Gastrocnemius medialis (tissue), 4 donors: ENCODE data around the gene LCLAT1. TPM values are rescaled to one million over a fixed set of nuclear protein-coding genes. Genes with fewer than 3 reads are reported as not detected.

Experiments
- ATAC-seq, 2 donors: fragments of 150-250 bp; one replicate each; pipeline ENCODE4 v1.9.1; 2016
- DNase-seq, 2 donors: peaks; one replicate each; pipeline ENCODE4 v3.0.0-alpha.2; 2019
- H3K27ac ChIP-seq, 4 donors: fragments of 200-600 bp; sonication (generic); 1 replicate in 1 of 4; 2 replicates in 3 of 4; pipeline ENCODE4 v1.5.1; 2016 to 2018; ENCODE audit warnings: mild to moderate bottlenecking in 2 of 4, moderate library complexity in 1 of 4
- H3K27me3 ChIP-seq, 3 donors: fragments of 200-600 bp; sonication (generic) in 2 of 3; 1 replicate in 1 of 3; 2 replicates in 2 of 3; pipeline versions ENCODE4 v1.5.1 to v1.6.0; 2016 to 2019; ENCODE audit warnings: mild to moderate bottlenecking in 1 of 3, moderate library complexity in 1 of 3
- H3K36me3 ChIP-seq, 2 donors: fragments of 200-600 bp; sonication (generic) in 1 of 2; one replicate each; pipeline ENCODE4 v1.5.1; 2017 to 2018
- H3K4me1 ChIP-seq, 2 donors: fragments of 200-600 bp; sonication (generic) in 1 of 2; one replicate each; pipeline ENCODE4 v1.5.1; 2016 to 2017; ENCODE audit warnings: mild to moderate bottlenecking in 2 of 2
- H3K4me3 ChIP-seq, 4 donors: fragments of 200-600 bp; sonication (generic) in 3 of 4; 1 replicate in 1 of 4; 2 replicates in 3 of 4; pipeline ENCODE4 v1.5.1; 2016 to 2019; ENCODE audit warnings: mild to moderate bottlenecking in 2 of 4
- H3K9me3 ChIP-seq, 3 donors: fragments of 200-600 bp; sonication (generic) in 2 of 3; 1 replicate in 1 of 3; 2 replicates in 2 of 3; pipeline ENCODE4 v1.5.1; 2016 to 2019
- POLR2A ChIP-seq, 2 donors: fragments of 450-650 bp; IDR thresholded peaks; one replicate each; pipeline ENCODE4 v1.6.1; 2017; ENCODE audit warnings: antibody characterized with exemption in 2 of 2, mild to moderate bottlenecking in 2 of 2, moderate library complexity in 2 of 2
- in situ Hi-C, 4 donors: fragments of 200-750 bp; cut with MboI; loops; one replicate each; pipeline versions ENCODE4 v1.15.0 to v1.8.0; 2017; ENCODE audit warnings: low sequenced_read_pairs in 4 of 4
- intact Hi-C: fragments of 100-400 bp; cut with DNase I; formaldehyde crosslinking; loops from one replicate; pipeline ENCODE4 v1.15.1; 2023; ENCODE audit warnings: low total_unique reads
- total RNA-seq, 4 donors: library from RNA; depleted of rRNA; stranded (reverse); fragments of >200 nt; gene quantifications; one replicate each; pipeline versions ENCODE4 v1.1.0 to v1.2.3, GENCODE V29; 2016
- TF ChIP-seq, protein P1 (sequence below), 5 experiments: fragments of 450-650 bp in 3 of 5; fragments of 200-600 bp in 2 of 5; sonication (generic) in 2 of 5; IDR thresholded peaks in 4 of 5; conservative IDR thresholded peaks in 1 of 5; 1 replicate in 4 of 5; 2 replicates in 1 of 5; pipeline ENCODE4 v1.5.1; 2016 to 2019; ENCODE audit warnings: antibody characterized with exemption in 5 of 5, mild to moderate bottlenecking in 3 of 5, moderate library complexity in 3 of 5

Gene LCLAT1
- total RNA-seq, 4 donors from 2014 or later, result 4.3 to 14.5 (median 11.3) TPM

DNA sequence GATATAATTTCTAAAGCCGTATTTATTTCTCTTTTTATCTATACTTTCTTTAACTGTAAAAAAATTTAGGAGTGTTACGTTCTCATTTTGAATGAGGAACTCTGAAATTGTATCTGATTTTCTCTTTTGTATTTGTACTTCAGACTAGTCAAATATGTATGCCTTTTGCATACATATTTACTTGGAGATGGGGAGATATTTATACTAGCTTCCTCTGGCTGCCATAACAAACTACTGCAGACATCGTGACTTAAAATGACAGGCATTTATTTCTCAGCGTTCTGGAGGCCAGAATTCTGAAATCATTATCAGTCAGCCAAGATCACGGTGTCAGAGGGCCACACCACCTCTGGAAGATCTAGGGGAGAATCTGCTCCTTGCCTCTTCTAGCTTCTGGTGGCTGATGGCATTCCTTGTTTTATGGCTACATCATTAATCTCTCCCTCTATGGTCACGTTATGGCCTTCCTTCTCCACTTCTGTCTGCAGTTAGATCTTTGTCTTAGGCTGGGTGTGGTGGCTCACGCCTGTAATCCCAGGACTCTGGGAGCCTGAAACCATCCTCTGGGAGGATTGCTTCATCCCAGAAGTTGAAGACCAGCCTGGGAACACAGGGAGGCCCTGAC, 8.2 kb downstream of the LCLAT1 start:
- no peak for ATAC-seq
- intact Hi-C loops, result no loop called here

DNA sequence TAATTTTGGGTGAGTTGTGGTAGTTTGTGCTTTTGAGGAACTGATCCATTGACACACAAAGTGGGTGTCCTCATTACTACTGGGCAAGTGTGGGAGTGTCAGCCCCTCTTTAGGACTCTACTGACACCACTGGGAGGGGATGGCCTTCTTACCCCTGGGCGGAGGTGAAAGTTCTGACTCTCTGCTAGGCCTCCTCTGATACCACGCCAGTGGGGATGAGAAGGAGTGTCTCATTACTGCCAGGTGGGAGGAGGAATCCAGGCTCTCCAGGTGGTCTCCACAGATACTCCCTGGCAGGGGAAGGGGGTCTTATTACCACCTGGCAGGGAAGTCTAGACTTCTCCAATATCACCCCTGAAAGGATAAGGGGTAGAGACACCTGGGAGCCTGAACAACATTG, 9.1 kb downstream of the LCLAT1 start:
- DNase-seq (no peak), ATAC-seq (no peak)
- TF ChIP-seq, protein P1, sequence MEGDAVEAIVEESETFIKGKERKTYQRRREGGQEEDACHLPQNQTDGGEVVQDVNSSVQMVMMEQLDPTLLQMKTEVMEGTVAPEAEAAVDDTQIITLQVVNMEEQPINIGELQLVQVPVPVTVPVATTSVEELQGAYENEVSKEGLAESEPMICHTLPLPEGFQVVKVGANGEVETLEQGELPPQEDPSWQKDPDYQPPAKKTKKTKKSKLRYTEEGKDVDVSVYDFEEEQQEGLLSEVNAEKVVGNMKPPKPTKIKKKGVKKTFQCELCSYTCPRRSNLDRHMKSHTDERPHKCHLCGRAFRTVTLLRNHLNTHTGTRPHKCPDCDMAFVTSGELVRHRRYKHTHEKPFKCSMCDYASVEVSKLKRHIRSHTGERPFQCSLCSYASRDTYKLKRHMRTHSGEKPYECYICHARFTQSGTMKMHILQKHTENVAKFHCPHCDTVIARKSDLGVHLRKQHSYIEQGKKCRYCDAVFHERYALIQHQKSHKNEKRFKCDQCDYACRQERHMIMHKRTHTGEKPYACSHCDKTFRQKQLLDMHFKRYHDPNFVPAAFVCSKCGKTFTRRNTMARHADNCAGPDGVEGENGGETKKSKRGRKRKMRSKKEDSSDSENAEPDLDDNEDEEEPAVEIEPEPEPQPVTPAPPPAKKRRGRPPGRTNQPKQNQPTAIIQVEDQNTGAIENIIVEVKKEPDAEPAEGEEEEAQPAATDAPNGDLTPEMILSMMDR (IDR thresholded peaks at IDR 0.05 in 4 of 5, conservative IDR thresholded peaks at IDR 0.05 in 1 of 5), result no peak
- TF ChIP-seq POLR2A (IDR thresholded peaks at IDR 0.05), result no peak
- intact Hi-C loops, result no loop called here
- in situ Hi-C loops, result loop anchor here in 1 of 4 donors (25.0 kb wide), 1 partner anchor 219 kb away; the partner anchor contains the start of gene LBH
- H3K27ac ChIP-seq, result no peak overlapping the region
- no peaks in the 10 kb centered on the region for H3K9me3 ChIP-seq
- peaks cover 0 to 16% of the 10 kb centered on the region in 2 donors for H3K4me1 ChIP-seq
- no peak overlapping the region for H3K4me3 ChIP-seq
- no peaks in the 10 kb centered on the region for H3K27me3 ChIP-seq
- no peaks in the 10 kb centered on the region for H3K36me3 ChIP-seq

More for the DNA sequence above, 8.2 kb downstream of the LCLAT1 start:
- H3K27me3 ChIP-seq, result no peaks in the 10 kb centered on the region
- TF ChIP-seq POLR2A (IDR thresholded peaks at IDR 0.05), result no peak
- TF ChIP-seq, protein P1 (IDR thresholded peaks at IDR 0.05 in 4 of 5, conservative IDR thresholded peaks at IDR 0.05 in 1 of 5), result no peak
- peaks cover 0 to 16% of the 10 kb centered on the region in 2 donors for H3K4me1 ChIP-seq
- in situ Hi-C loops, result loop anchor here in 1 of 4 donors (25.0 kb wide), 1 partner anchor 218 kb away; the partner anchor contains the start of gene LBH
- no peak for DNase-seq
- H3K27ac ChIP-seq, result no peak overlapping the region
- H3K36me3 ChIP-seq, result no peaks in the 10 kb centered on the region
- no peaks in the 10 kb centered on the region for H3K9me3 ChIP-seq
- H3K4me3 ChIP-seq, result no peak overlapping the region

DNA sequence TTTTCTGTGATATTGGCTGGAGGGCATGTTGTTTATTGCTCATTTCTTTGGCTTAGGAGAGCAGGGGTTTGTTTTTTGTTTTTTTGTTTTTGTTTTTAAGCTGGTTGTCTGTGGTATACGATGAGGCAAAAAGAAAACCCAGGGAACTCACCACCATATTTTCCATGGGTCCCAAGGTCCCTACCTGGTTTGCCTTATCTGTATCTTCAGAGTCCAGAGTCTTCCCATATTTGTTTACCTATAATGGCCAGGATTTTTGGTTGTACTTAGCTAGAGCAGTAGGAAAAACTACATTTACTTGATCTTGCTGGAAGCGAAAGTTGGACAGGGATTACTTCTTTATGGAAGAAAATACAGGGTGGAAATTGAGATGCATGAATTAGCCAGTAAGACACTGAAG, 9.5 kb downstream of the LCLAT1 start:
- ATAC-seq, result no peak
- no peak for DNase-seq
- H3K4me3 ChIP-seq, result no peak overlapping the region
- H3K4me1 ChIP-seq, result peaks cover 0 to 16% of the 10 kb centered on the region in 2 donors
- H3K27me3 ChIP-seq, result no peaks in the 10 kb centered on the region
- intact Hi-C loops (no loop called here), in situ Hi-C loops (loop anchor here in 1 of 4 donors (25.0 kb wide), 1 partner anchor 219 kb away; the partner anchor contains the start of gene LBH)
- TF ChIP-seq, protein P1 (IDR thresholded peaks at IDR 0.05 in 4 of 5, conservative IDR thresholded peaks at IDR 0.05 in 1 of 5), result no peak
- no peak for TF ChIP-seq POLR2A (IDR thresholded peaks at IDR 0.05)
- H3K27ac ChIP-seq, result no peak overlapping the region
- no peaks in the 10 kb centered on the region for H3K36me3 ChIP-seq
- H3K9me3 ChIP-seq, result no peaks in the 10 kb centered on the region

DNA sequence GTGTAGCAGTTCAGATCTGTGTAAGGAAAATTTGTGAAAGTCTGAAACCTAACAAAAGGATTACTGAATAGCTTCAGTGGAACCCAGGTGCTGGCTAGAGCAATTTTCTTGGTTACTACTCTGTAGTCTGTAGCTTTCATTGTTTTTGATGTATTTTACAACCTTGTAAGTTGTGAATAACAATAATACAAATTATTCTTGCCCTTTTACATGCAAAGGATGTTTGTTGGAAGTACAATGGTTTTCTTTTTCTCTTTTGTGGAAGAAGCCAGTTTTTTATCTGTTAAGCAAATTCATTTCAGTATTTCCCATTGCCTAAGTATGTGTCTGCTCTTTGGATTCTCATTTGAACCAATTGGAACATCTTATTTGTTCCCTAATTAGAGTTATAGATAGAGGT, 10.2 kb downstream of the LCLAT1 start:
- DNase-seq (no peak), ATAC-seq (no peak)
- no peak overlapping the region for H3K4me3 ChIP-seq
- in situ Hi-C loops, result loop anchor here in 1 of 4 donors (25.0 kb wide), 1 partner anchor 220 kb away; the partner anchor contains the start of gene LBH
- H3K27ac ChIP-seq, result no peak overlapping the region
- intact Hi-C loops, result no loop called here
- TF ChIP-seq POLR2A (IDR thresholded peaks at IDR 0.05), result no peak
- TF ChIP-seq, protein P1 (IDR thresholded peaks at IDR 0.05 in 4 of 5, conservative IDR thresholded peaks at IDR 0.05 in 1 of 5), result no peak
- H3K27me3 ChIP-seq, result no peaks in the 10 kb centered on the region
- H3K9me3 ChIP-seq, result no peaks in the 10 kb centered on the region
- H3K4me1 ChIP-seq, result peaks cover 0 to 16% of the 10 kb centered on the region in 2 donors
- H3K36me3 ChIP-seq, result no peaks in the 10 kb centered on the region
